ENCODE measurements around the gene MYH7.

MYH7 gene

DNA sequence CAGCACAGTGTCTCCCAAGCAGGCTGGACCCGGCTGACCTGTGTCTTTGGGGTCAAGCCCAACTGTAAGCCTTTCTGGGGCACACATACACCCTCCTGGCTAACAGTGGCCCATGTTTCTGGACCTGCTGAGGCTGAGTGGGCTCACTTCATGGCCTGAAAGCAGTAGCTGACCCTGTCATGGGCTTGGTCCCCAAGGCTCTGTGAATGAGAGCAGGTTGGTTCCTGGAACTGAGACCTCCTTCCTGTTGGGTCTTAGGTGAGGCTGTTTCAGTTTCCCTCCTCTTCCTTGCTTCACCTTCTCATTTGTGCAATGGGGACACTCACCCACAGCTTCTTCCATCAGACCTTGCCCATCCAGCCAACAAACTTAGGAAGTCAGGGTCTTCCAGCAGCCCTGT, 63.6 kb downstream of the MYH7 start:
- FAIRE-seq (no peak), DNase-seq (ENCODE audit: insufficient read length) (no peak)
- no peak for TF ChIP-seq POLR2A (IDR thresholded peaks at IDR 0.05; ENCODE audit: low read depth, low read length)
- no peak for TF ChIP-seq POLR2AphosphoS5 (IDR thresholded peaks at IDR 0.05; ENCODE audit: low read depth, low read length)
- no peak for TF ChIP-seq TAF1 (IDR thresholded peaks at IDR 0.05; ENCODE audit: borderline replicate concordance, low read depth, low read length)

GRCh38 chr14:23370221-23370620, 65.2 kb downstream of the MYH7 start:
- FAIRE-seq, result no peak
- no peak for DNase-seq (ENCODE audit: insufficient read length)
- no peak for TF ChIP-seq TAF1 (IDR thresholded peaks at IDR 0.05; ENCODE audit: borderline replicate concordance, low read depth, low read length)
- no peak for TF ChIP-seq POLR2AphosphoS5 (IDR thresholded peaks at IDR 0.05; ENCODE audit: low read depth, low read length)
- no peak for TF ChIP-seq POLR2A (IDR thresholded peaks at IDR 0.05; ENCODE audit: low read depth, low read length)

- no peak for DNase-seq (ENCODE audit: insufficient read length)
- TF ChIP-seq POLR2A (IDR thresholded peaks at IDR 0.05; ENCODE audit: low read depth, low read length), result no peak
- TF ChIP-seq POLR2AphosphoS5 (IDR thresholded peaks at IDR 0.05; ENCODE audit: low read depth, low read length), result no peak
- TF ChIP-seq TAF1 (IDR thresholded peaks at IDR 0.05; ENCODE audit: borderline replicate concordance, low read depth, low read length), result no peak
- FAIRE-seq, result no peak
Observed at GRCh38 chr14:23366426-23366921, 69.0 kb downstream of the MYH7 start.

GRCh38 chr14:23365732-23366425, 69.6 kb downstream of the MYH7 start:
- FAIRE-seq (no peak), DNase-seq (ENCODE audit: insufficient read length) (no peak)
- TF ChIP-seq TAF1 (IDR thresholded peaks at IDR 0.05; ENCODE audit: borderline replicate concordance, low read depth, low read length) (no peak), POLR2AphosphoS5 (IDR thresholded peaks at IDR 0.05; ENCODE audit: low read depth, low read length) (no peak), POLR2A (IDR thresholded peaks at IDR 0.05; ENCODE audit: low read depth, low read length) (no peak)

DNA sequence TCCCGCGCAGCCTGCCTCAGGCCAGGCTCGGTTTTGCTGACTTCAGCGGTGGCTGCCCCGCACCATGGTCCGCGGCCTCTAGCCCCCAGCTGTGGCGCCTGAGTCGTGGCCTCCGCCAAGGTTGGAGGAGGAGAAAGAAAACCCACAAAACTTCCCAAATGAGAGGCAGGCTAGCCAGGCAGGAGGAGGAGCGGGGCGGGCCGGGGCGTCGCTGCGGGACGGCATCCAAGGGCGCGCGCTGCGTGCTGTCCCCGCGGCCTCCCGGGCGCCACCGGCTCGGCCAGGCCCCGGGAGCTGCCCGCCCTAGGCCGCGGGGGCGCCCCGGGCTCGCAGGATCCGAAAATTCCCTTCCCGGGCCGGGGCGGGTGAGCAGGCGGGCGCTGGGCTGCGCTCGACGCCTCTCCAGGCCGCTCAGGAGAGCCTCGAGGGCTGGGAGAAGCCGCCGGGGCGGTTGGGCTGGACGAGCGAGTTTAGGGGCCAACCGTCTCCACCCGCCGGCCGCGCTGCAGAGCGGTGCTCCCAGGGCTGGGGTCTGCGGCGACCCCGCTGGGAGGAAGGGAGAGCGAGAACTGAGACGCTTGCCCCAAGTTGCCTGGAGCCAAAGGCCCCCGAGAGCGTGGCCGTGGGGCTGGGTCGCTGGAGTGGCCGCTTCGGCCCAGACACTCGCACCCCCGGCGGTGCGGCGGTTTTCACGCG, 70.3 kb downstream of the MYH7 start, which contains the start of gene EFS:
TSS of gene EFS (minus strand) at position 137 of the 696 bp plus-strand sequence. CDS start 147 bp downstream, outside the sequence.
- FAIRE-seq (no peak), DNase-seq (ENCODE audit: insufficient read length) (no peak)
- TF ChIP-seq POLR2A (IDR thresholded peaks at IDR 0.05; ENCODE audit: low read depth, low read length), result no peak
- no peak for TF ChIP-seq TAF1 (IDR thresholded peaks at IDR 0.05; ENCODE audit: borderline replicate concordance, low read depth, low read length)
- no peak for TF ChIP-seq POLR2AphosphoS5 (IDR thresholded peaks at IDR 0.05; ENCODE audit: low read depth, low read length)

GRCh38 chr14:23364164-23365035, 71.1 kb downstream of the MYH7 start:
- no peak for DNase-seq (ENCODE audit: insufficient read length)
- no peak for FAIRE-seq
- TF ChIP-seq TAF1 (IDR thresholded peaks at IDR 0.05; ENCODE audit: borderline replicate concordance, low read depth, low read length) (no peak), POLR2A (IDR thresholded peaks at IDR 0.05; ENCODE audit: low read depth, low read length) (no peak), POLR2AphosphoS5 (IDR thresholded peaks at IDR 0.05; ENCODE audit: low read depth, low read length) (no peak)
